Thyroid gland (tissue), 4 donors: ENCODE measurements around the gene TTLL10. TPM values are rescaled to one million over a fixed set of nuclear protein-coding genes. Genes with fewer than 3 reads are reported as not detected.

Experiments used
- DNase-seq, 2 donors: peaks; one replicate each; pipeline ENCODE4 v3.0.0-alpha.2; 2019
- H3K27ac ChIP-seq, 3 donors: fragments of 200-600 bp; sonication (generic); 1 replicate in 2 of 3; 2 replicates in 1 of 3; pipeline ENCODE4 v1.5.1; 2016 to 2019; ENCODE audit warnings: mild to moderate bottlenecking in 1 of 3, moderate library complexity in 1 of 3
- H3K27me3 ChIP-seq: fragments of 200-600 bp; sonication (generic); one replicate; pipeline ENCODE4 v1.5.1; 2019
- H3K36me3 ChIP-seq, 2 donors: fragments of 200-600 bp; sonication (generic); one replicate each; pipeline ENCODE4 v1.5.1; 2016 to 2019
- H3K4me1 ChIP-seq, 2 donors: fragments of 200-600 bp; sonication (generic); one replicate each; pipeline ENCODE4 v1.5.1; 2017 to 2019
- H3K4me3 ChIP-seq, 3 donors: fragments of 200-600 bp; sonication (generic); replicated peaks in 1 of 3; 1 replicate in 2 of 3; 2 replicates in 1 of 3; pipeline ENCODE4 v1.5.1; 2016; ENCODE audit warnings: mild to moderate bottlenecking in 1 of 3
- H3K9me3 ChIP-seq: fragments of 200-600 bp; sonication (generic); one replicate; pipeline ENCODE4 v1.5.1; 2017
- POLR2A ChIP-seq, 2 donors: fragments of 450-650 bp; IDR thresholded peaks; one replicate each; pipeline ENCODE4 v1.6.1; 2017; ENCODE audit warnings: antibody characterized with exemption in 2 of 2, mild to moderate bottlenecking in 2 of 2, moderate library complexity in 1 of 2
- WGBS, 2 donors: methylation state at CpG; one replicate each; pipeline ENCODE4 v1.1.5; 2017; 5-methylcytosine and 5-hydroxymethylcytosine counted together
- intact Hi-C: fragments of 100-400 bp; cut with DNase I; formaldehyde crosslinking; loops from one replicate; pipeline ENCODE4 v1.15.1; 2023
- total RNA-seq, 4 donors: library from RNA; depleted of rRNA; stranded (reverse); fragments of >200 nt; gene quantifications; one replicate each; pipeline ENCODE4 v1.2.3, GENCODE V29; 2016
- TF ChIP-seq, protein P1 (sequence below), 6 experiments: fragments of 200-600 bp in 3 of 6; fragments of 450-650 bp in 3 of 6; sonication (generic) in 3 of 6; IDR thresholded peaks; one replicate each; pipeline ENCODE4 v1.5.1; 2016 to 2019; ENCODE audit warnings: antibody characterized with exemption in 6 of 6, mild to moderate bottlenecking in 2 of 6, inconsistent platforms in 1 of 6, moderate library complexity in 1 of 6

The TTLL10 gene
- total RNA-seq, 4 donors from 2014 or later, result 0.13 to 0.29 TPM; not detected in 2

DNA sequence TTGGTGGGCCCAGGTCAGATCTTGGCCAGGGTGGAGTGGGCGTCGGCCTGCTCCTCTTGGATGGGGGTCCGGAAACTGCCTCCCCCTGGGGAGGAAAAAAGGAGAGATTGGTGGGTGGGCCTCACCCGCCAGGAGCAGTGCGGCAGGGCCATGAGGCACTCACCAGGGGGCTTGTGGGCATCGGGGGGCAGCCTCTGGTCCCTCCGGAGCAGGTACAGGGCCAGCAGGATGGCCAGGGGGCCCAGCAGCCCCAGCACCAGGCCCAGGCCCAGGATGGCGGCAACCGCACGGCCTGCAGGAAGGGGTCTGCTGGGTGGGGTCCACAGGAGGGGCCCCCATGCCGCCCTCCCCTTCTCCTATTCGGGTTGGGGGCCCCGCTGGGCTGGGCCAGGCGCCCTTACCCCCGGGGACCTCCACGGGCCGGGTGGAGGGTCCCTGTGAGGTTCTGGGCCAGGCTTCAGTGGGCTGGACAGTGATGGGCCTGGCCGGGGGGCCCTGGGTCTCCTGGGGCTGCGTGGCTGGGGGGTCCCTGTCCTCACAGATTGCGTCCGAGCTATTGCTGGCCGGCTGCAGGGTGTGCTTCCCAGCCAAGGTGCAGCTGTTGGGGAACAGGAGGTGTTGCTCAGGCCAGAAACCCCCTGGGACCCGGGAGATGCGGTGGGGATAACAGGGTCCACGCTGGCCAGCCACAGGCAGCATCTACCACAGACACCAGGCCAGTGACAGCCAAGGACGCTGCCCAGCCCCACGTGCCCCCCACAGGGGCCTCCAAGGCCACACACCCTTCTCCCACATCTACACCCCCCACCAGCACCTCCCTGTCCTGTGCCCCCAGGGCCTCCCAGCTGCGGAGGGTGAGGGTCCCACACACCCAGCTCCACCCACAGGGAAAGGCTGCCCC is 38.1 kb downstream of the TTLL10 start:
- H3K4me1 ChIP-seq, result no peaks in the 10 kb centered on the region

DNA sequence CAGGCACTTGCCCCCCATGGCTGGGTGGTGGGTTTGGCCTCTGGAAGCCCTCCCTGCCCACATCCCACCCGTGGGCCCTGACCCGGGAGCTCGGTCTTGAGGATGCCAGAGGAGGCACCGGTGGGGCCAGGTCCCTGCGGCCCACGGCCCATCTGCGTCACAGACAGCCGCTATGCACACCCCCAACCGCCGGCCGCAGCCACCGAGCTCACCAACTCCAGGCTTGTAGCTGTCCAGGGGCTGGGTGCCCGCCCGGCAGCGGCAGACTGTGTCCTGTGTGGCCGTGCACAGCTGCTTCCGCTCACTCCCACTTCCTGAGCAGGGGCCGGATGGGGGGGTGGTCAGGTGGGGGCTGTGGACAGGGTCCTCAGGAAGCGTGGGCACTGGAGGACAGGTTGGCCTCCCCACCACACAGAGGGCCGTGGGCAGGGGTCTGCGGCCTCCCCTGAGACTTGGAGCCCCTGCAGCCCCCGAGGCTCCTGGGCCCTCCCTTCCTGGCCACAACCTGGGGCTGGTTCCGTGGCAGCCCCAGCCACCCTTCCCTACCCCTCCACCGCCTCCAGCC is 39.2 kb downstream of the TTLL10 start:
- Histone ChIP-seq H3K27ac (peak overlapping the region in 1 of 3 donors; percentile 33), H3K4me1 (no peaks in the 10 kb centered on the region), H3K4me3 (peak overlapping the region in 1 of 3 donors; percentile 6), H3K36me3 (peaks cover 15 to 16% of the 10 kb centered on the region in 2 donors), H3K9me3 (no peaks in the 10 kb centered on the region), H3K27me3 (no peaks in the 10 kb centered on the region)
- DNase-seq, result peak in 1 of 2 donors; percentile 34
- whole genome bisulfite sequencing, 2 donors, result 63 to 83% methylated on average over 1 to 4 of the region's 24 CpGs
- TF ChIP-seq, protein P1, sequence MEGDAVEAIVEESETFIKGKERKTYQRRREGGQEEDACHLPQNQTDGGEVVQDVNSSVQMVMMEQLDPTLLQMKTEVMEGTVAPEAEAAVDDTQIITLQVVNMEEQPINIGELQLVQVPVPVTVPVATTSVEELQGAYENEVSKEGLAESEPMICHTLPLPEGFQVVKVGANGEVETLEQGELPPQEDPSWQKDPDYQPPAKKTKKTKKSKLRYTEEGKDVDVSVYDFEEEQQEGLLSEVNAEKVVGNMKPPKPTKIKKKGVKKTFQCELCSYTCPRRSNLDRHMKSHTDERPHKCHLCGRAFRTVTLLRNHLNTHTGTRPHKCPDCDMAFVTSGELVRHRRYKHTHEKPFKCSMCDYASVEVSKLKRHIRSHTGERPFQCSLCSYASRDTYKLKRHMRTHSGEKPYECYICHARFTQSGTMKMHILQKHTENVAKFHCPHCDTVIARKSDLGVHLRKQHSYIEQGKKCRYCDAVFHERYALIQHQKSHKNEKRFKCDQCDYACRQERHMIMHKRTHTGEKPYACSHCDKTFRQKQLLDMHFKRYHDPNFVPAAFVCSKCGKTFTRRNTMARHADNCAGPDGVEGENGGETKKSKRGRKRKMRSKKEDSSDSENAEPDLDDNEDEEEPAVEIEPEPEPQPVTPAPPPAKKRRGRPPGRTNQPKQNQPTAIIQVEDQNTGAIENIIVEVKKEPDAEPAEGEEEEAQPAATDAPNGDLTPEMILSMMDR (IDR thresholded peaks at IDR 0.05), result no peak
- TF ChIP-seq POLR2A (IDR thresholded peaks at IDR 0.05), result no peak
- intact Hi-C loops, result no loop called here

More for the DNA sequence above, 38.1 kb downstream of the TTLL10 start:
- H3K9me3 ChIP-seq, result no peaks in the 10 kb centered on the region
- no peaks in the 10 kb centered on the region for H3K27me3 ChIP-seq
- WGBS, 2 donors, result 81 to 83% methylated on average over 1 to 22 of the region's 28 CpGs
- H3K4me3 ChIP-seq, result no peak overlapping the region
- intact Hi-C loops, result no loop called here
- DNase-seq, result no peak
- no peak for TF ChIP-seq POLR2A (IDR thresholded peaks at IDR 0.05)
- TF ChIP-seq, protein P1 (IDR thresholded peaks at IDR 0.05), result no peak
- peaks cover 6% of the 10 kb centered on the region in 2 donors for H3K36me3 ChIP-seq
- no peak overlapping the region for H3K27ac ChIP-seq

DNA sequence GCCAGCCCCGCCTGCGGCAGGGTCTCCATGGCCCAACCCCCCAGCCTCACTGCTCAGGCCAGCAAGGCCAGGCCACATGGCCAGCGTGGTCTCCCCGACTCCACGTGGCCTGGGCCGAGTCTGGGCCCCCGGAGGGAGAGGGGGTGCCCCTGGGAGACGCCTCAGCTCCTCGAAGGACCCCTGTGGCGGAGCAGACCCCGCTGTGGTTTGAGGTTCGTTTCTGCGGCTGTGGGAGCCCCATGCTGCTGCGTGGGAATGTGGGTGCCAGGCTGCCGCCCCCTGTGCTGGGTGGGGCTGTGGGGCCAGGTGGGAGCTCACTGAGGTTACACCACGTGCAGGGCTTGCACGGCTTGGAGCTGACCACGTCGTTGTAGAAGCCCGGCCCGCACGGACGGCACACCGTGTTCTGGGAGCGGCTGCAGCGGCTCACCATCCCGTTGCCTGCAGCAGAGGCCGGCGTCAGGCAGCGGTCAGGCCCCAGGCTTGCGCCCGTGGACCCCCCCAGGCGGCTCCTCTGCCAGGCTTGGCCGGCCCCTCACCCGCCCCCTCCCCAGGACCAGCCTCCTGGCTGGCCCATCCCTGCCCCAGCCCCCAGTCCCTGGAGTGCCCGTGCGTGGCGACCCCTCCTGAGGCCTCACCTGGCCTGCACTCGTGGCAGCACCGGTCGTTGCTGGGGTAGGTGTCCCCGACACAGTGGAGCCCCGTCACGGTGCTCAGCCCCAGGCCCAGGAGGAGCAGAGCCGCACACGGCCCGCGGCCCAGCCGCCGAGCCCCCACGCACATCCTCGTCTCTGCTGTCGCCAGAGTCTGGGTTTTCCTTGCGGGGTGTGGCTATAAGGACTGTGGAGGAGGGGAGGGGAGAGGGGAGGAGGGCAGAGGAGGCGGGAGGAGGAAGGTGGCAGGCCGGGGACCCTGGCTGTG is 39.9 kb downstream of the TTLL10 start, which contains the start of gene TNFRSF4:
Gene TNFRSF4, minus strand, starts transcription at position 809 of the 921 bp plus-strand sequence. Its CDS starts 26 bp downstream, at position 783.
- no peak within 1 kb of the TSS for H3K4me3 ChIP-seq
- no peak within 1 kb of the TSS for H3K27ac ChIP-seq
- no peak for DNase-seq
- intact Hi-C loops, result no loop called here
- TF ChIP-seq, protein P1 (IDR thresholded peaks at IDR 0.05), result no peak
- TF ChIP-seq POLR2A (IDR thresholded peaks at IDR 0.05), result no peak
- H3K27me3 ChIP-seq, result no peaks in the 10 kb centered on the region
- H3K4me1 ChIP-seq, result no peaks in the 10 kb centered on the region
- 55 to 74% methylated on average over 13 to 14 of the region's 56 CpGs for WGBS, 2 donors
- no peaks in the 10 kb centered on the region for H3K9me3 ChIP-seq
- H3K36me3 ChIP-seq, result peaks cover 23 to 24% of the 10 kb centered on the region in 2 donors

DNA sequence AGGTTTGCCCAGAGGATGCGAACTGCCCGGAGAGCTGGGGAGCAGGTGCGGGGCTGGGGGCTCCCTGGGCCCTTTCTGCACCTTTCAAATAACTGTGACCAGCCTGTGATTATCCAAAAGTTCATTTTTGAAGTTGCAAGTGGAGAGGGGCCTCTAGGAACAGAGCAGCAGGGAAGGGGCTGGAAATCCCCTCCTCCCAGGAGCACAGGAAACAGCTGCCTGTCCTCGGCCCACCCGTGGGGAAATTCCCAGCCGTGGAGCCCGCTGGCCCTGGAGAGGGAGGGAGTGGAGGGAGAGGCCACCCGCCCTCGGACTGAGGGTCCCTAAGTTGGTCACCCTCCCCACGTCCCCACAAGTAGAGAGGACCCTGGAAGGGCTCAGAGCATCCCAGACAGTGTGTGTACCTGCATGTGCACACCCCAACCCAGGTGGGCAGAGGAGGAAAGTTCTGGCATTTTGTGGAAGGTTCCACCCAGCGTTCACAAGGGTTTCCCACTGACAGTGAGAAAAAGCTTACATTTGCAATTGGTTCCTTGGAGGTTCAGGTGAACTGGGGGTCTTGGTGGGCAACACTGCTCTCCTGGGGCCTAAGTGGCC is 41.5 kb downstream of the TTLL10 start:
- no peak overlapping the region for H3K27ac ChIP-seq
- TF ChIP-seq, protein P1 (IDR thresholded peaks at IDR 0.05), result no peak
- TF ChIP-seq POLR2A (IDR thresholded peaks at IDR 0.05), result no peak
- intact Hi-C loops, result no loop called here

More for the DNA sequence above, 41.5 kb downstream of the TTLL10 start:
- Histone ChIP-seq H3K4me1 (no peaks in the 10 kb centered on the region), H3K27me3 (no peaks in the 10 kb centered on the region), H3K36me3 (peaks cover 25 to 28% of the 10 kb centered on the region in 2 donors), H3K9me3 (no peaks in the 10 kb centered on the region), H3K4me3 (no peak overlapping the region)
- DNase-seq, result no peak
- 52 to 58% methylated on average over 9 to 10 of the region's 11 CpGs for WGBS, 2 donors
